Measurements from ENCODE around the gene DEUP1. TPM values are rescaled to one million over a fixed set of nuclear protein-coding genes. Genes with fewer than 3 reads are reported as not detected.
"Not testable (repeated sequence)": the region's sequence is repeated elsewhere in the genome, so short reads cannot be mapped to it uniquely, and the experiment has no call there.

DEUP1 gene
- total RNA-seq, 1 donor from 2014 or later: 0.41 TPM

- no peaks in the 10 kb centered on the region for H3K9me3 ChIP-seq (ENCODE audit: insufficient read depth, low read depth, low read length)
- no peaks in the 10 kb centered on the region for H3K27me3 ChIP-seq (ENCODE audit: insufficient read depth, low read length)
- no peaks in the 10 kb centered on the region for H4K20me1 ChIP-seq (ENCODE audit: insufficient read depth, low read length)
- no peaks in the 10 kb centered on the region for H3K79me2 ChIP-seq (ENCODE audit: insufficient read depth, low read length)
- peak overlapping the region; percentile 83 for H3K27ac Mint-ChIP-seq (ENCODE audit: unreplicated experiment)
- no peak overlapping the region for H3K4me3 ChIP-seq (ENCODE audit: insufficient read depth, low read depth, low read length)
- no peaks in the 10 kb centered on the region for H3K36me3 Mint-ChIP-seq (ENCODE audit: low read depth, unreplicated experiment)
- no peaks in the 10 kb centered on the region for H3K27me3 Mint-ChIP-seq (ENCODE audit: low read depth, unreplicated experiment)
- TF ChIP-seq EZH2 (IDR thresholded peaks at IDR 0.05; ENCODE audit: insufficient read depth, low read length) (no peak), CTCF (IDR thresholded peaks at IDR 0.05; ENCODE audit: insufficient read depth, low read depth, low read length) (no peak)
- no peaks in the 10 kb centered on the region for H3K36me3 ChIP-seq (ENCODE audit: insufficient read depth, low read length)
- peak overlapping the region; percentile 42 for H3K27ac ChIP-seq (ENCODE audit: low read depth, low read length)
- FAIRE-seq: no peak
- H3K4me3 Mint-ChIP-seq (ENCODE audit: unreplicated experiment): no peak overlapping the region
- DNase-seq (ENCODE audit: low read depth): peak; percentile 85
- H2AFZ ChIP-seq (ENCODE audit: low read depth, low read length): peak overlapping the region; percentile 66
- peaks cover 11% of the 10 kb centered on the region for H3K4me1 Mint-ChIP-seq (ENCODE audit: low read depth, unreplicated experiment)
- H3K9ac ChIP-seq (ENCODE audit: low read length): peak overlapping the region; percentile 58
- H3K4me1 ChIP-seq (ENCODE audit: insufficient read depth, low read length): peaks cover 4% of the 10 kb centered on the region
- peaks cover 16% of the 10 kb centered on the region for H3K9me3 Mint-ChIP-seq (ENCODE audit: unreplicated experiment)
- H3K4me2 ChIP-seq (ENCODE audit: low read length): peak overlapping the region; percentile 39
Observed at GRCh38 chr11:93444617-93445073, 114.1 kb downstream of the DEUP1 start.

- Histone ChIP-seq H3K4me1 (ENCODE audit: insufficient read depth, low read length) (no peaks in the 10 kb centered on the region), H2AFZ (ENCODE audit: low read depth, low read length) (no peak overlapping the region), H3K36me3 (ENCODE audit: insufficient read depth, low read length) (no peaks in the 10 kb centered on the region), H4K20me1 (ENCODE audit: insufficient read depth, low read length) (no peaks in the 10 kb centered on the region), H3K9ac (ENCODE audit: low read length) (no peak overlapping the region), H3K79me2 (ENCODE audit: insufficient read depth, low read length) (no peaks in the 10 kb centered on the region), H3K4me2 (ENCODE audit: low read length) (no peak overlapping the region), H3K9me3 (ENCODE audit: insufficient read depth, low read depth, low read length) (no peaks in the 10 kb centered on the region), H3K27me3 (ENCODE audit: insufficient read depth, low read length) (no peaks in the 10 kb centered on the region), H3K27ac (ENCODE audit: low read depth, low read length) (no peak overlapping the region), H3K4me3 (ENCODE audit: insufficient read depth, low read depth, low read length) (no peak overlapping the region)
- TF ChIP-seq CTCF (IDR thresholded peaks at IDR 0.05; ENCODE audit: insufficient read depth, low read depth, low read length): no peak
- no peak for TF ChIP-seq EZH2 (IDR thresholded peaks at IDR 0.05; ENCODE audit: insufficient read depth, low read length)
- Mint-ChIP-seq H3K4me3 (ENCODE audit: unreplicated experiment) (no peak overlapping the region), H3K4me1 (ENCODE audit: low read depth, unreplicated experiment) (no peaks in the 10 kb centered on the region), H3K9me3 (ENCODE audit: unreplicated experiment) (peaks cover 12% of the 10 kb centered on the region), H3K27ac (ENCODE audit: unreplicated experiment) (no peak overlapping the region), H3K36me3 (ENCODE audit: low read depth, unreplicated experiment) (no peaks in the 10 kb centered on the region), H3K27me3 (ENCODE audit: low read depth, unreplicated experiment) (peaks cover 1% of the 10 kb centered on the region)
- DNase-seq (ENCODE audit: low read depth): no peak
- no peak for FAIRE-seq
Observed at GRCh38 chr11:93458286-93458685, 127.7 kb downstream of the DEUP1 start.

GRCh38 chr11:93463666-93464065 is 133.1 kb downstream of the DEUP1 start:
- not testable (repeated sequence) for H3K9me3 ChIP-seq (ENCODE audit: insufficient read depth, low read depth, low read length); H3K4me3 ChIP-seq (ENCODE audit: insufficient read depth, low read depth, low read length); H3K27me3 ChIP-seq (ENCODE audit: insufficient read depth, low read length); H3K4me1 ChIP-seq (ENCODE audit: insufficient read depth, low read length); H3K27me3 Mint-ChIP-seq (ENCODE audit: low read depth, unreplicated experiment); H4K20me1 ChIP-seq (ENCODE audit: insufficient read depth, low read length); H3K27ac Mint-ChIP-seq (ENCODE audit: unreplicated experiment); H2AFZ ChIP-seq (ENCODE audit: low read depth, low read length); H3K4me3 Mint-ChIP-seq (ENCODE audit: unreplicated experiment); H3K4me1 Mint-ChIP-seq (ENCODE audit: low read depth, unreplicated experiment); H3K4me2 ChIP-seq (ENCODE audit: low read length); H3K9ac ChIP-seq (ENCODE audit: low read length); FAIRE-seq; H3K36me3 Mint-ChIP-seq (ENCODE audit: low read depth, unreplicated experiment); DNase-seq (ENCODE audit: low read depth); H3K36me3 ChIP-seq (ENCODE audit: insufficient read depth, low read length); H3K27ac ChIP-seq (ENCODE audit: low read depth, low read length); H3K79me2 ChIP-seq (ENCODE audit: insufficient read depth, low read length)
- H3K9me3 Mint-ChIP-seq (ENCODE audit: unreplicated experiment): peaks cover 10% of the 10 kb centered on the region
